ENCODE measurements around the gene TOP3B. TPM values are rescaled to one million over a fixed set of nuclear protein-coding genes. Genes with fewer than 3 reads are reported as not detected.

The TOP3B gene
- total RNA-seq, 1 experiment from 2014 or later: 68.6 TPM

DNA sequence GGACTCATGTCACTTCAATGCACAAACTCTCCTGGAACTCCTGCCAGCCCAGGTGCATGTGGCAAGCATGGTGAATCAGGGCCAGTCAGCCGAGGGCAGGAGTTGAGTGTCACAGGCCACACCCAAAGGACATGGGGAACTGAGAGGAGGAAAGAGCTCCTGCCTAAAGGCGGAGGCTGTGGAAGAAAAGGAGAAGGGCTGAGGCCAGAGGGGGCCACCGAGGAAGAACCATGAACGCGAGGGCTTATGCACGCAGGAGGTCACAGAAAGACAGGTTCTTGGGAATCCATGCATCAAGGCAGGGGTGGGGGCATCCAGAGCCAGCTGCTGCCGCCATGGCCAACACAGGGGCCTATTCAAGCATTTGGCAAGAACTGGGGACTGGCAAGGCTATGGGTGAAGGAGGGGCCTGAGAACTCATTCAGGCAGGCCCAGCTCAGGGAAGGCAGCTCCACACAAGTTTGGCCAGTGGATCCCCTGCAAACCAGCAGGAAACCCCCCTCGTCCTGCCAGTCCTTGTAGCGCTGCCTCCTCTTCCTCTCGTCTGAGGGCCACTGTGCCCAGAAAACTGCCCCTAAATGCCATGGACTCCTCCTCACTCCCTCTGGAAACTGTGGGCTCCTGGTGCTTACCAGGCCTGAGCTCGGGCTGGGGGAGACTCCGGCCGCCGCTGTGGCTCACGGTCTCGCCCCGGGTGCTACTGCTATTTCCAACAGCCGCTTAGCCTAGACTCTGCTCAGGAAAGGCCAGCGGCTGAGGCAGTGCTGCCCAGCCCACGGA, 45.4 kb downstream of the TOP3B start:
- CTCF ChIA-PET: interaction anchor here (0.5 to 4.5 kb wide), 44 partner anchors 10 to 809 kb away, joined by 3 to 121 read pairs (median 5); partner anchors contain the start of genes MAPK1, PPM1F and YPEL1
- POLR2A ChIA-PET: no interaction called here
- DNase-seq (ENCODE audit: low spot score) (no peak), ATAC-seq (no peak)
- no peaks in the 10 kb centered on the region for H3K27me3 Mint-ChIP-seq (ENCODE audit: low read depth)
- TF ChIP-seq, protein P1, sequence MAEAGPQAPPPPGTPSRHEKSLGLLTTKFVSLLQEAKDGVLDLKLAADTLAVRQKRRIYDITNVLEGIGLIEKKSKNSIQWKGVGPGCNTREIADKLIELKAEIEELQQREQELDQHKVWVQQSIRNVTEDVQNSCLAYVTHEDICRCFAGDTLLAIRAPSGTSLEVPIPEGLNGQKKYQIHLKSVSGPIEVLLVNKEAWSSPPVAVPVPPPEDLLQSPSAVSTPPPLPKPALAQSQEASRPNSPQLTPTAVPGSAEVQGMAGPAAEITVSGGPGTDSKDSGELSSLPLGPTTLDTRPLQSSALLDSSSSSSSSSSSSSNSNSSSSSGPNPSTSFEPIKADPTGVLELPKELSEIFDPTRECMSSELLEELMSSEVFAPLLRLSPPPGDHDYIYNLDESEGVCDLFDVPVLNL (CRISPR knock-in tag; IDR thresholded peaks at IDR 0.05; ENCODE audit: borderline replicate concordance, low read depth): no peak
- no peak for TF ChIP-seq MYBL2 (CRISPR knock-in tag; IDR thresholded peaks at IDR 0.05)
- TF ChIP-seq NFATC4 (CRISPR knock-in tag; IDR thresholded peaks at IDR 0.05): no peak
- TF ChIP-seq, protein P2, sequence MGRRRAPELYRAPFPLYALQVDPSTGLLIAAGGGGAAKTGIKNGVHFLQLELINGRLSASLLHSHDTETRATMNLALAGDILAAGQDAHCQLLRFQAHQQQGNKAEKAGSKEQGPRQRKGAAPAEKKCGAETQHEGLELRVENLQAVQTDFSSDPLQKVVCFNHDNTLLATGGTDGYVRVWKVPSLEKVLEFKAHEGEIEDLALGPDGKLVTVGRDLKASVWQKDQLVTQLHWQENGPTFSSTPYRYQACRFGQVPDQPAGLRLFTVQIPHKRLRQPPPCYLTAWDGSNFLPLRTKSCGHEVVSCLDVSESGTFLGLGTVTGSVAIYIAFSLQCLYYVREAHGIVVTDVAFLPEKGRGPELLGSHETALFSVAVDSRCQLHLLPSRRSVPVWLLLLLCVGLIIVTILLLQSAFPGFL (CRISPR knock-in tag; IDR thresholded peaks at IDR 0.05; ENCODE audit: borderline replicate concordance): no peak
- TF ChIP-seq, protein P3, sequence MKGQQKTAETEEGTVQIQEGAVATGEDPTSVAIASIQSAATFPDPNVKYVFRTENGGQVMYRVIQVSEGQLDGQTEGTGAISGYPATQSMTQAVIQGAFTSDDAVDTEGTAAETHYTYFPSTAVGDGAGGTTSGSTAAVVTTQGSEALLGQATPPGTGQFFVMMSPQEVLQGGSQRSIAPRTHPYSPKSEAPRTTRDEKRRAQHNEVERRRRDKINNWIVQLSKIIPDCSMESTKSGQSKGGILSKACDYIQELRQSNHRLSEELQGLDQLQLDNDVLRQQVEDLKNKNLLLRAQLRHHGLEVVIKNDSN (CRISPR knock-in tag; IDR thresholded peaks at IDR 0.05): no peak
- TF ChIP-seq EMX1 (CRISPR knock-in tag; IDR thresholded peaks at IDR 0.05): no peak
- TF ChIP-seq, protein P4, sequence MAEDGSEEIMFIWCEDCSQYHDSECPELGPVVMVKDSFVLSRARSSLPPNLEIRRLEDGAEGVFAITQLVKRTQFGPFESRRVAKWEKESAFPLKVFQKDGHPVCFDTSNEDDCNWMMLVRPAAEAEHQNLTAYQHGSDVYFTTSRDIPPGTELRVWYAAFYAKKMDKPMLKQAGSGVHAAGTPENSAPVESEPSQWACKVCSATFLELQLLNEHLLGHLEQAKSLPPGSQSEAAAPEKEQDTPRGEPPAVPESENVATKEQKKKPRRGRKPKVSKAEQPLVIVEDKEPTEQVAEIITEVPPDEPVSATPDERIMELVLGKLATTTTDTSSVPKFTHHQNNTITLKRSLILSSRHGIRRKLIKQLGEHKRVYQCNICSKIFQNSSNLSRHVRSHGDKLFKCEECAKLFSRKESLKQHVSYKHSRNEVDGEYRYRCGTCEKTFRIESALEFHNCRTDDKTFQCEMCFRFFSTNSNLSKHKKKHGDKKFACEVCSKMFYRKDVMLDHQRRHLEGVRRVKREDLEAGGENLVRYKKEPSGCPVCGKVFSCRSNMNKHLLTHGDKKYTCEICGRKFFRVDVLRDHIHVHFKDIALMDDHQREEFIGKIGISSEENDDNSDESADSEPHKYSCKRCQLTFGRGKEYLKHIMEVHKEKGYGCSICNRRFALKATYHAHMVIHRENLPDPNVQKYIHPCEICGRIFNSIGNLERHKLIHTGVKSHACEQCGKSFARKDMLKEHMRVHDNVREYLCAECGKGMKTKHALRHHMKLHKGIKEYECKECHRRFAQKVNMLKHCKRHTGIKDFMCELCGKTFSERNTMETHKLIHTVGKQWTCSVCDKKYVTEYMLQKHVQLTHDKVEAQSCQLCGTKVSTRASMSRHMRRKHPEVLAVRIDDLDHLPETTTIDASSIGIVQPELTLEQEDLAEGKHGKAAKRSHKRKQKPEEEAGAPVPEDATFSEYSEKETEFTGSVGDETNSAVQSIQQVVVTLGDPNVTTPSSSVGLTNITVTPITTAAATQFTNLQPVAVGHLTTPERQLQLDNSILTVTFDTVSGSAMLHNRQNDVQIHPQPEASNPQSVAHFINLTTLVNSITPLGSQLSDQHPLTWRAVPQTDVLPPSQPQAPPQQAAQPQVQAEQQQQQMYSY (CRISPR knock-in tag; IDR thresholded peaks at IDR 0.05): no peak
- TF ChIP-seq ZBTB21 (CRISPR knock-in tag; IDR thresholded peaks at IDR 0.05; ENCODE audit: borderline replicate concordance): no peak
- TF ChIP-seq, protein P5, sequence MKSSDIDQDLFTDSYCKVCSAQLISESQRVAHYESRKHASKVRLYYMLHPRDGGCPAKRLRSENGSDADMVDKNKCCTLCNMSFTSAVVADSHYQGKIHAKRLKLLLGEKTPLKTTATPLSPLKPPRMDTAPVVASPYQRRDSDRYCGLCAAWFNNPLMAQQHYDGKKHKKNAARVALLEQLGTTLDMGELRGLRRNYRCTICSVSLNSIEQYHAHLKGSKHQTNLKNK (CRISPR knock-in tag; IDR thresholded peaks at IDR 0.05): no peak
- TF ChIP-seq ATF1 (CRISPR knock-in tag; IDR thresholded peaks at IDR 0.05): no peak
- no peak for TF ChIP-seq NFE2L1 (CRISPR knock-in tag; IDR thresholded peaks at IDR 0.05)
- TF ChIP-seq, protein P6, sequence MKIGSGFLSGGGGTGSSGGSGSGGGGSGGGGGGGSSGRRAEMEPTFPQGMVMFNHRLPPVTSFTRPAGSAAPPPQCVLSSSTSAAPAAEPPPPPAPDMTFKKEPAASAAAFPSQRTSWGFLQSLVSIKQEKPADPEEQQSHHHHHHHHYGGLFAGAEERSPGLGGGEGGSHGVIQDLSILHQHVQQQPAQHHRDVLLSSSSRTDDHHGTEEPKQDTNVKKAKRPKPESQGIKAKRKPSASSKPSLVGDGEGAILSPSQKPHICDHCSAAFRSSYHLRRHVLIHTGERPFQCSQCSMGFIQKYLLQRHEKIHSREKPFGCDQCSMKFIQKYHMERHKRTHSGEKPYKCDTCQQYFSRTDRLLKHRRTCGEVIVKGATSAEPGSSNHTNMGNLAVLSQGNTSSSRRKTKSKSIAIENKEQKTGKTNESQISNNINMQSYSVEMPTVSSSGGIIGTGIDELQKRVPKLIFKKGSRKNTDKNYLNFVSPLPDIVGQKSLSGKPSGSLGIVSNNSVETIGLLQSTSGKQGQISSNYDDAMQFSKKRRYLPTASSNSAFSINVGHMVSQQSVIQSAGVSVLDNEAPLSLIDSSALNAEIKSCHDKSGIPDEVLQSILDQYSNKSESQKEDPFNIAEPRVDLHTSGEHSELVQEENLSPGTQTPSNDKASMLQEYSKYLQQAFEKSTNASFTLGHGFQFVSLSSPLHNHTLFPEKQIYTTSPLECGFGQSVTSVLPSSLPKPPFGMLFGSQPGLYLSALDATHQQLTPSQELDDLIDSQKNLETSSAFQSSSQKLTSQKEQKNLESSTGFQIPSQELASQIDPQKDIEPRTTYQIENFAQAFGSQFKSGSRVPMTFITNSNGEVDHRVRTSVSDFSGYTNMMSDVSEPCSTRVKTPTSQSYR (CRISPR knock-in tag; IDR thresholded peaks at IDR 0.05): no peak
- TF ChIP-seq MXD4 (CRISPR knock-in tag; IDR thresholded peaks at IDR 0.05; ENCODE audit: borderline replicate concordance): no peak
- no peak for TF ChIP-seq FOXP1 (CRISPR knock-in tag; IDR thresholded peaks at IDR 0.05; ENCODE audit: borderline replicate concordance)
- no peak for TF ChIP-seq TP53 (CRISPR knock-in tag; IDR thresholded peaks at IDR 0.05)
- TF ChIP-seq, protein P7, sequence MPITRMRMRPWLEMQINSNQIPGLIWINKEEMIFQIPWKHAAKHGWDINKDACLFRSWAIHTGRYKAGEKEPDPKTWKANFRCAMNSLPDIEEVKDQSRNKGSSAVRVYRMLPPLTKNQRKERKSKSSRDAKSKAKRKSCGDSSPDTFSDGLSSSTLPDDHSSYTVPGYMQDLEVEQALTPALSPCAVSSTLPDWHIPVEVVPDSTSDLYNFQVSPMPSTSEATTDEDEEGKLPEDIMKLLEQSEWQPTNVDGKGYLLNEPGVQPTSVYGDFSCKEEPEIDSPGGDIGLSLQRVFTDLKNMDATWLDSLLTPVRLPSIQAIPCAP (CRISPR knock-in tag; IDR thresholded peaks at IDR 0.05): no peak
- TF ChIP-seq TCF7 (CRISPR knock-in tag; IDR thresholded peaks at IDR 0.05; ENCODE audit: low read depth): no peak
- peaks cover 16% of the 10 kb centered on the region for H3K4me1 Mint-ChIP-seq
- peaks cover 14% of the 10 kb centered on the region; the same call in 1 of the 2 replicates for H3K36me3 Mint-ChIP-seq
- no peak overlapping the region; the same call in 1 of the 2 replicates for H3K27ac Mint-ChIP-seq
- no peaks in the 10 kb centered on the region for H3K9me3 Mint-ChIP-seq
- H3K4me3 Mint-ChIP-seq: no peak overlapping the region; the same call in 1 of the 2 replicates
